ENCODE measurements around the gene NDUFS7.

Gene NDUFS7

DNA sequence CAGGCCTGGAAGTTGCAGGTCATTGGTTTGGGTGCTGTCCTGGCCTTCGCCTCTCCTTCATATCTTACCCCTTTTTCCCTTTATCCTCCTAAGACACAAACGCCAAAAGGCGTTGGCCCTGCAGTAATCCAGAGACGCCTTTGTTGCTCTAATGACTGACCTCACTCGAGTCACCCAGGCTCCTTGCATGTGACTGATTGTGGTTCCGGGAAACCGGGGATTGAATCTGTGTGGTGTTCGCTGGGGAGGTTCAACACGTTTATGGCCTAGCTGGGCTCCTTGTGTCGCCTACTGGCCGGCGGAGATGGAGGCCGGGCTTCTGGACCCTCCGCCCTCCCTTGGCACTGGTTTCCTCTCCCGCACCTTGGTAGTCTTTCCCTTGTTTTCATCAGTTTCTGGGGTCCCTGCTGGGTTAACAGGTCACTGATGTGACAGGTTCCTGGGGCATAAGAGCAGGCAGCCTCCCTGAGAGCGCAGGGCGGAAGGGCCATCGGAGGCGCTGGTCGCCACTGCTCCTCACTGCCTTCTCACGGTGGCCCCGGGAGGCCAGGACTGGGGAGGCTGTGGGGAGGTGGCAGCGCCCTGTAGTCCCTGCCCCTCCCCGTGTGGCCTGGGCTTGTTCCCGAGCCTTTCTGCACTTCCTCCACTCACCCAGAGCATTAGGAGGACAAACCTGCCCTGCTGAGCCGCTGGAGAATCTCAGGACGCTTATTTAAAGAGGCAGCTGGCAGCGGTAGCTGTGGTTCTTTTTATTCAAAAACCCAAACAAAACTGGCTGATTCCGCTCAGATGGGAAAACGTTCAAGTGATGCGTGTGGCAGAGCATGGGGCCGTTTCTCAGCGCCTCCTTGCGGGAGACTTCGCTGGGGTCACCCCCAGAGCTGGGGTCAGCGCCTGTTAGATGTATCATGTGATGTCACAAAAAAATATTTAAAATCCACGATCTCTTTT lies 18.1 kb upstream of the NDUFS7 start:
- no peak for DNase-seq

- no peak for DNase-seq
These were observed 17.4 kb upstream of the NDUFS7 start for GRCh38 chr19:1366296-1366695.

DNA sequence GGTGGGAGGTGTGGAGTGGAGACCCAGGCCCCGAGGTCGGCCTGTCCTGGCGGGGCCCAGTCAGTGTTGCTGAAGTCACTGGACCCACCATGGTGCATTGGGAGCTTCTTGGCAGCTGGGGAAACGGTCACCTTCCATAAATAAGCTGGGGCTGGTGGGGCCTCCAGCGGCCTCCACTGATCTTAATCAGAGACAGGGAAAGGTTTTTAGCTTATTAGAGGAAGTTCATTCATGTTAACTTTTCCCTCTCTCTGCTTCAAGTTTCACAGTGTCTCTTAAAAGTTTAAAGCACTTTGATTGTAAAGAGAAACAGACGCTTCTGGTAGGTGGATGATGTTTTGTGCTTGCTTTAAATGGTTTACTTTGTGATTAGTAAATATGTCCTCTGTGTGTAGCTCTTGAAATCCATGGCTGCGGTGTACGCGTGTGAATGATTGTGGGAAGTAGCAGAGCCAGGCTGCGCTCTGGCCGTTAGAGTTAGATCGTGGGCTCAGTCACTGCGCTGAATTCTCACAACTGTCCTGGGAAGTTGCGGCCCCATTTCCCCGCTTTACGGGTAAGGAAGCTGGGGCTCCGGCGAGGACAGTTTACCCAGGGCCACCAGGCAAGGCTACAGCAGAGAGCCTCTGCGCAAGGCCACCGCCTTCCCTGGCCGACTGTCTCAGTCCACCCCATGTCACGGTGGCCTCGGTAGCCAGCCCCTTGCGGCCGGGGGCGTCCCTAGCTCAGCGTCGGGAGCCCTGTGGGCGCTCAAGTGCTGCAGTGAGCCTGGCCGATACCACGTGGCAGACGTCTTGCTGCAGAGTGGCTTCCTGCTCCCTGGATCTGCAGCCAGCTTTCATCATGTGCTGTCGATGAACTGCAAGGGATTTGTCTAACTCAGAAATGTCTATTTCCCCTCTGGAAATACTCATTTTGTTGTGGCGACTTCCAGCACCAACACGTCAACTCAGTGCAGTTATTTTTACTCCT lies 16.5 kb upstream of the NDUFS7 start:
- no peak for DNase-seq

DNA sequence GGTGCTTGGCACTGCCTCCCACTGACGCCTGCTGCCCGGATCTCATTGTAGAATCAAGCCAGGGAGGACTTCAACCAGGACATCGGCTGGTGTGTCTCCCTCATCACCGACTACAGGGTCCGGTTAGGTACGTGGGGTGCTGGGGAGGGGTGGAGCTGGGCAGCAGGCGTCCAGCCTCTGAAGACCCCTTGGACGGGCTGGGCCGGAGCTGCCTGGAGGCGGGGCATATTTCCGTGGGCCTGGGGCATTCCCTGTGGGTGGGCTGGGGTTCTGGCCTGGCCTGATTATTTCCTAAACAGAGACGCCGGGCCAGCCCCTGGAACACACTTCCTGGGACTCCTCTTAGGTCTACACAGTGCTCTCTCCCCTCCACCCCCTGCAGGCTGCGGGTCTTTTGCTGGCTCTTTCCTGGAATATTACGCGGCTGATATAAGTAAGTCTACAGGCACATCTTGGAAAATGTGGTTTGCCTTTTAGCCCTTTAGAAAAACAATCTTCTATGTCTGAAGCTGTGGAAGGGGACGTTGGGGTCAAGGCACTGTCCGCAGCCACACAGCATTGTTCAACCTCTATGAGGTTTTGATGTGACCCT lies 14.4 kb upstream of the NDUFS7 start:
- no peak for DNase-seq

- no peak for DNase-seq
These were observed 12.9 kb upstream of the NDUFS7 start for GRCh38 chr19:1370579-1371361.

- no peak for DNase-seq
These were observed 10.6 kb upstream of the NDUFS7 start for GRCh38 chr19:1373042-1373533.

- peak in 1 of 2 experiments; percentile 61 for DNase-seq
These were observed 10.0 kb upstream of the NDUFS7 start for GRCh38 chr19:1373534-1374249.

- no peak for DNase-seq
These were observed 9.5 kb upstream of the NDUFS7 start for GRCh38 chr19:1374250-1374577.

- DNase-seq = no peak
These were observed 7.3 kb upstream of the NDUFS7 start for GRCh38 chr19:1376415-1376805.

GRCh38 chr19:1377176-1377964 lies 6.3 kb upstream of the NDUFS7 start:
- no peak for DNase-seq

DNA sequence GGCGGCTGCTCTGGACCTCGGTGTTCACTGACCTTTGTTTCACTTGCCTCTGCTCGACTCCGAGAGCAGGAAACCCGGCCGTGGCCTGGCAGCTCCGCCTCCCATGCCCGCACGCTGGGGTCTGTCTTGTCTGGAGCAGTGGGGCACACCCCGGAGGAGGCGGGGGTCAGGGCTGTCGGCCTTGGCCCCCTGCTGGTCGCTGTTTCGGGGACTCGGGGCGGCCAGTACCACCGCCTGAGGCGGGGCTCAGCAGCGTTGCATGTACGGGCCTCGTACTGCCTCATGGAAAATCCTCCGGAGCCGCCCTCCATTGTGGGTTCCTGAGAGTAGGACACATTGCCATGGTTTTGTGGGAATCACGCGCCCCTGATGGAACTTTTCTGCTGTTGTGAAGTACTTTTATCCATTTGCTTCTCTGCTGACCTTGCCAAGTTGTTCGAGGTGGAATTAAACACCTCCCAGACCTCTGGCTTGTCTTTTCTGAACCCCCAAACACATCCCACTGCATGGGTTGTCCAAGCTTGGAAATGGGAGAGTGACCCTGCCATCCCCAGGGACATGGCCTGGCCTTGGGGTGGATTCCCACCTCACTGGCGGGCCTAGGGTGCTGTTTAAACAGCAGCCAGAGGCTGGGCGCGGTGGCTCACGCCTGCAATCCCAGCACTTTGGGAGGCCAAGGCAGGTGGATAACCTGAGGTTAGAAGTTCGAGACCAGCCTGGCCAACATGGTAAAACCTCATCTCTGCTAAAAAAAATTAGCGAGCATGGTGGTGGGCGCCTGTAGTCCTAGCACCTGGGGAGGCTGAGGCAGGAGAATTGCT lies 5.5 kb upstream of the NDUFS7 start:
- DNase-seq = no peak

DNA sequence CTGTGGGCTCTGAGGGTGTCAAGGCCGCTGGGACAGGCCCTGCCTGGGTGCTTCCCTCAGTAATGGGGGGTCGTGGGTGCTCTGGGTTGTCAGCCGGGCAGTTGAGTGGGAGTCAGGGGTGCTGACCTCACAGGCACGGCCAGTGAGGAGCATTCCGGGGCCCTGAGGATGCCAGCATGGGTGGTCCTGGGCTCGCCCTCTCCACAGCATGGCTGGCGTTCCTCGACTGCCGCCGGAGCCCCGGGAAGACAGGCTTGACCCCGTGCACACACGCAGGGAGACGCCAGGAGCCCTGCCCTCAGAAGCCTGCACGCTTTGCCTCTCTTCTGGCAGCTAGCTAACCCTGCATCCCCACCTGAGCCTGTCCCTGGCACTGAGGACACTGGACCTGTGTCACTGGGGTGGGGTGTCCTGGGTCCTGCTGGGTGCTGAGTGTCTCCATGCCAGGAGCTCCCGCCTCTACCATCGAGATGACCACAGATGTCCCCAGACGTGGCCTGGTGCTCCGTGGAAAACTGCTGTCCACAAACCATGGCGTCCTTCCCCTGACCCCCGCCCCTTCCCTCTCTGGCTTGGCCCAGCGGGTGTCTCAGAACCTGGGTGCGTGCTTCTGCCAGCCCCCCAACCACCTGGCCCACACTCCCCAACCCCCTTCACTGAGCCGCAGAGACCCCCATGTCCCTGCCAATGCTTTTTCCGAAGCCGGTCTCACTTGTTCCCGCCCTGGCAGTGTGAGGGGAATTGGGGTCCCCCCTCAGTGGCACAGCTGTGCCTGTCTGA lies 4.4 kb upstream of the NDUFS7 start:
- DNase-seq = no peak

GRCh38 chr19:1379961-1380489 lies 3.7 kb upstream of the NDUFS7 start:
- DNase-seq = no peak

DNA sequence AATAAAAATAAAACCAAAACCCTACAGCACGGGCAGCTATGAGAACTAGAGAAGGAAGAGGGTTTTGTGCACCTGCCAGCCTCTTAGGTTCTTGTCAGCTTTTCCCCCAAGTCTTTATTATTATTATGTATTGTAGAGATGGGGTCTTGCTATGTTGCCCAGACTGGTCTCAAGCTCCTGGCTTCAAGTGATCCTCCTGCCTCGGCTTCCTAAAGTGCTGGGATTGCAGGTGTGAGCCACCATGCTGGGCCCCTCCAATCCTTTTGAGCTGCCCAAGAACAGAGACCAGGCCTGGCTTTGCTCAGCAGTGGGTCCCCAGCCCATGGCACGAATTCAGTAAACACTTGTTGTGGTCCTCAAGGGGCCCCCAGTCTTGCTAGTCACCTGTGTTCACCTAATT lies 1.5 kb upstream of the NDUFS7 start:
- DNase-seq = no peak

DNA sequence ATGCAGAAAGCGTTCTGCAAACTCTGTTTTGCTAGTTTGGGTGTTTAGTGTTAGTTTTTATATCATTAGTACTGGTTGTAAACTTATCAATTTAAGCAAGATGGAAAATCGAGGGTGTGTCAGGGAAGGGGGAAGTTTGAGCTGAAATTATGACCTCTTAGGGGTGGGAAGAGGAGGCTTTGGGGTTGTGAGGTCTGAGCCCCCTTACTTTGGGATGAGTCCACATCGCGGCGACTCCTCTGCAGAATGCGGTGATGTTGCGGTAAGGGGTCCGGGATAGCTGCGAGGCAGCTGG lies 743 bp upstream of the NDUFS7 start:
- DNase-seq = no peak

- DNase-seq = no peak
These were observed 367 bp downstream of the NDUFS7 start for GRCh38 chr19:1384085-1384462.

DNA sequence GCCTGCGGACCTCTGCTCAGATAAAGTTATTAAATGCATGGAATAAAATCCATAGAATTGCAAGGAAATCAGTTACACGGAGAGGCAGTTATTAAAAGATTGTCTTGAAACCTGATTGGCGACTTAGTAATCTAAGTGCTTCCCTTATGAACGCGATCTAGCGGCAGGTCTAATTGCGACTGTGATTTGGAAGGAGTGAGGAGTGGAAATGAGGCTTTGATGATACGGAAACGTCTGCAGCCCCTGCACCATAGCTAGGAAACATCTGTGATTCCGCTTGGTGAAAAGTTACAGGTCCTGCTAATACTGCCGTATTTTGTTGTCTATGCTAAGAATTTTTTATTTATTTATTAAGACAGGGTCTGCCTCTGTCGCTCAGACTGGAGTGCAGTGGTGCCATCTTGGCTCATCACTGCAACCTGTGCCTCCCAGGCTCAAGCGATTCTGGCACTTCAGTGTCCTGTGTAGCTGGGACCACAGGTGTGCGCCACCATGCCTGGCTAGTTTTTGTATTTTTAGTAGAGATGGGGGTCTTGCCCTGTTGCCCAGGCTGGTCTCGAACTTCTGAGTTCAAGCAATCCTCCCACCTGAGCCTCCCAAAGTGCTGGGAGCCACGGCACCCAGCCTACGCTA lies 887 bp downstream of the NDUFS7 start:
- DNase-seq = no peak

GRCh38 chr19:1385816-1386215 lies 2.1 kb downstream of the NDUFS7 start:
- no peak for DNase-seq

Measured in NCI-H524 (cell line).